Left ventricle myocardium inferior (tissue), 1 donor: ENCODE results near the gene MS4A15. TPM values are rescaled to one million over a fixed set of nuclear protein-coding genes. Genes with fewer than 3 reads are reported as not detected.
"Not testable (repeated sequence)": the region's sequence is repeated elsewhere in the genome, so short reads cannot be mapped to it uniquely, and the experiment has no call there.

Source experiments
- DNase-seq: peaks from one replicate; pipeline ENCODE4 v3.0.0-alpha.2; 2020
- H3K27ac ChIP-seq: fragments of 200-600 bp; replicated peaks from 2 replicates; pipeline ENCODE4 v1.8.0; 2021
- H3K27me3 ChIP-seq: fragments of 200-600 bp; 2 replicates; pipeline ENCODE4 v1.8.0; 2021; ENCODE audit warnings: low read depth
- H3K36me3 ChIP-seq: fragments of 200-600 bp; 2 replicates; pipeline ENCODE4 v1.8.0; 2021
- H3K4me1 ChIP-seq: fragments of 200-600 bp; 2 replicates; pipeline ENCODE4 v1.8.0; 2021
- H3K4me3 ChIP-seq: fragments of 200-600 bp; 2 replicates; pipeline ENCODE4 v1.8.0; 2021; ENCODE audit warnings: mild to moderate bottlenecking, moderate library complexity
- H3K9me3 ChIP-seq: fragments of 200-600 bp; replicated peaks from 2 replicates; pipeline ENCODE4 v1.8.0; 2021
- intact Hi-C: fragments of 100-400 bp; cut with micrococcal nuclease; formaldehyde crosslinking; loops from one replicate; pipeline ENCODE4 v1.11.0; 2022
- long read RNA-seq: library from polyadenylated mRNA; unstranded; transcript quantifications from one replicate; pipeline ENCODE4 v2.0.0, GENCODE V29; 2021
- total RNA-seq: library from RNA; stranded (reverse); fragmentation: NEBNext Ultra II Directional; extraction: Animal tissue kit (Norgen Biotek cat#: 25700); gene quantifications from one replicate; pipeline ENCODE4 v1.2.1, GENCODE V29; 2021
- TF ChIP-seq, protein P1 (sequence below): fragments of 200-600 bp; IDR thresholded peaks from 2 replicates; pipeline ENCODE4 v1.8.0; 2021; ENCODE audit warnings: antibody characterized with exemption, mild to moderate bottlenecking, borderline replicate concordance
- donor health status: DM: no; HTN: yes; CAD: no; lungs with severe emphysema.

The MS4A15 gene, protein sequence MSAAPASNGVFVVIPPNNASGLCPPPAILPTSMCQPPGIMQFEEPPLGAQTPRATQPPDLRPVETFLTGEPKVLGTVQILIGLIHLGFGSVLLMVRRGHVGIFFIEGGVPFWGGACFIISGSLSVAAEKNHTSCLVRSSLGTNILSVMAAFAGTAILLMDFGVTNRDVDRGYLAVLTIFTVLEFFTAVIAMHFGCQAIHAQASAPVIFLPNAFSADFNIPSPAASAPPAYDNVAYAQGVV
- total RNA-seq, result not detected
- long read RNA-seq, result 0 reads

- TF ChIP-seq, protein P1, sequence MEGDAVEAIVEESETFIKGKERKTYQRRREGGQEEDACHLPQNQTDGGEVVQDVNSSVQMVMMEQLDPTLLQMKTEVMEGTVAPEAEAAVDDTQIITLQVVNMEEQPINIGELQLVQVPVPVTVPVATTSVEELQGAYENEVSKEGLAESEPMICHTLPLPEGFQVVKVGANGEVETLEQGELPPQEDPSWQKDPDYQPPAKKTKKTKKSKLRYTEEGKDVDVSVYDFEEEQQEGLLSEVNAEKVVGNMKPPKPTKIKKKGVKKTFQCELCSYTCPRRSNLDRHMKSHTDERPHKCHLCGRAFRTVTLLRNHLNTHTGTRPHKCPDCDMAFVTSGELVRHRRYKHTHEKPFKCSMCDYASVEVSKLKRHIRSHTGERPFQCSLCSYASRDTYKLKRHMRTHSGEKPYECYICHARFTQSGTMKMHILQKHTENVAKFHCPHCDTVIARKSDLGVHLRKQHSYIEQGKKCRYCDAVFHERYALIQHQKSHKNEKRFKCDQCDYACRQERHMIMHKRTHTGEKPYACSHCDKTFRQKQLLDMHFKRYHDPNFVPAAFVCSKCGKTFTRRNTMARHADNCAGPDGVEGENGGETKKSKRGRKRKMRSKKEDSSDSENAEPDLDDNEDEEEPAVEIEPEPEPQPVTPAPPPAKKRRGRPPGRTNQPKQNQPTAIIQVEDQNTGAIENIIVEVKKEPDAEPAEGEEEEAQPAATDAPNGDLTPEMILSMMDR, result no peak
- DNase-seq, result no peak
- Histone ChIP-seq H3K9me3 (no peaks in the 10 kb centered on the region), H3K27me3 (peaks cover 99% of the 10 kb centered on the region), H3K4me3 (no peak within 1 kb of the TSS), H3K4me1 (peaks cover 3% of the 10 kb centered on the region), H3K27ac (no peak within 1 kb of the TSS), H3K36me3 (no peaks in the 10 kb centered on the region)
- intact Hi-C loops, result no loop called here
Measured at GRCh38 chr11:60756307-60757032, at the start of gene MS4A15. TSS of gene MS4A15 (plus strand) at chr11:60756867. CDS start at chr11:60763734, 6,867 bp downstream.

DNA sequence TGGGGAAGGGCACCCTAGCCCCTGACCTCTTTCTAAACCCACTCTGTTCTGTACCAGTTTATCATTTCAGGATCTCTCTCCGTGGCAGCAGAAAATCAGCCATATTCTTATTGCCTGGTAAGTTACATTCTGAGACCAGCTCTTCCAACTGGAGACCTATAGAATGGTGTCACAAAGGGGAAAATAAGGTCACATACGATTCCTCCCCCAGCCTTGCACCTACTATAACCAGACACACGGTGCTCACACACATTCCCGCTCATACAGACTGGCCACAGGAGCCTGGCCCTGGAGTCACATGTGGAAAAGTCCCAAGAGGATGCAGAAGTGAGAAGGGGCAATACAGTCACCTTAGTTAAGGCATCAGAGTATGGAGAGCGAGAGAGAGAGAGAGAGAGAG is 49.7 kb upstream of the MS4A15 start:
- Histone ChIP-seq H3K27me3 (peaks cover 37% of the 10 kb centered on the region), H3K4me3 (no peak overlapping the region), H3K36me3 (no peaks in the 10 kb centered on the region), H3K4me1 (no peaks in the 10 kb centered on the region), H3K9me3 (no peaks in the 10 kb centered on the region), H3K27ac (no peak overlapping the region)
- intact Hi-C loops, result no loop called here
- TF ChIP-seq, protein P1, result no peak
- DNase-seq, result no peak

GRCh38 chr11:60710482-60710881 is 46.2 kb upstream of the MS4A15 start:
- no peaks in the 10 kb centered on the region for H3K4me1 ChIP-seq
- DNase-seq, result no peak
- no peaks in the 10 kb centered on the region for H3K9me3 ChIP-seq
- H3K4me3 ChIP-seq, result no peak overlapping the region
- TF ChIP-seq, protein P1, result no peak
- no peak overlapping the region for H3K27ac ChIP-seq
- H3K27me3 ChIP-seq, result peaks cover 57% of the 10 kb centered on the region
- H3K36me3 ChIP-seq, result no peaks in the 10 kb centered on the region
- intact Hi-C loops, result no loop called here

GRCh38 chr11:60711276-60711675 is 45.4 kb upstream of the MS4A15 start:
- intact Hi-C loops, result no loop called here

DNA sequence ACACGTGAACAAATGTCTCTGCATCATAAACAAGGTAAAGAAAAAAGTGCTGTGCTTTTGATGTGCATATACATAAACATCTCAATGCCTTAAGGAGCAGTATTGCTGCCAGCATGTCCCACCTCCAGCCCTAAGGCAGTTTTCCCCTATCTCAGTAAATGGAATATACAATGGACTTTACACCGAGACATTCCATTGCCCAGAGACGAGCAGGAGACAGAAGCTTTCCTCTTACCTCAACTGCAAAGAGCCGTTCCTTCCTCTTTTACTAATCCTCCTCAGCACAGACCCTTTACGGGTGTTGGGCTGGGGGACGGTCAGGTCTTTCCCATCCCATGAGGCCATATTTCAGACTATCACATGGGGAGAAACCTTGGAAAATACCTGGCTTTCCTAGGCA is 43.2 kb upstream of the MS4A15 start:
- Histone ChIP-seq H3K9me3 (peaks cover 13% of the 10 kb centered on the region), H3K27me3 (peaks cover 55% of the 10 kb centered on the region)
- H3K36me3 ChIP-seq, H3K27ac ChIP-seq, H3K4me1 ChIP-seq, intact Hi-C loops, DNase-seq, H3K4me3 ChIP-seq: not testable (repeated sequence)

More at GRCh38 chr11:60711276-60711675, 45.4 kb upstream of the MS4A15 start:
- no peaks in the 10 kb centered on the region for H3K4me1 ChIP-seq
- H3K27me3 ChIP-seq, result peaks cover 50% of the 10 kb centered on the region
- DNase-seq, result no peak
- H3K27ac ChIP-seq, result no peak overlapping the region
- no peaks in the 10 kb centered on the region for H3K36me3 ChIP-seq
- TF ChIP-seq, protein P1, result no peak
- no peaks in the 10 kb centered on the region for H3K9me3 ChIP-seq
- no peak overlapping the region for H3K4me3 ChIP-seq

- peaks cover 52% of the 10 kb centered on the region for H3K27me3 ChIP-seq
- peaks cover 20% of the 10 kb centered on the region for H3K9me3 ChIP-seq
- TF ChIP-seq, protein P1, result no peak
- H3K4me1 ChIP-seq, result no peaks in the 10 kb centered on the region
- intact Hi-C loops, result no loop called here
- no peak for DNase-seq
- no peak overlapping the region for H3K4me3 ChIP-seq
- no peaks in the 10 kb centered on the region for H3K36me3 ChIP-seq
- no peak overlapping the region for H3K27ac ChIP-seq
Measured at GRCh38 chr11:60717956-60718355, 38.7 kb upstream of the MS4A15 start.
